Colonic mucosa (tissue), 4 donors: Measurements from ENCODE around the gene PAFAH1B2. TPM values are rescaled to one million over a fixed set of nuclear protein-coding genes. Genes with fewer than 3 reads are reported as not detected.

ENCODE experiments used
- DNase-seq: peaks from one replicate; pipeline ENCODE4 v3.0.0-alpha.2; 2020
- H3K27ac ChIP-seq: fragments of 200-600 bp; one replicate; pipeline ENCODE4 v1.8.0; 2021
- H3K27me3 ChIP-seq: fragments of 200-600 bp; one replicate; pipeline ENCODE4 v1.8.0; 2021
- H3K36me3 ChIP-seq: fragments of 200-600 bp; one replicate; pipeline ENCODE4 v1.8.0; 2021
- H3K4me1 ChIP-seq: fragments of 200-600 bp; one replicate; pipeline ENCODE4 v1.8.0; 2021; ENCODE audit warnings: mild to moderate bottlenecking
- H3K4me3 ChIP-seq: fragments of 200-600 bp; one replicate; pipeline ENCODE4 v1.8.0; 2021
- H3K9ac ChIP-seq, 2 donors: one replicate each; pipeline ENCODE4 v1.7.0; 2013; ENCODE audit warnings: control low read depth in 2 of 2, low read depth in 2 of 2, low read length in 2 of 2
- H3K9me3 ChIP-seq: fragments of 200-600 bp; one replicate; pipeline ENCODE4 v1.8.0; 2021
- CTCF ChIP-seq: fragments of 200-600 bp; IDR thresholded peaks from one replicate; pipeline ENCODE4 v1.8.0; 2022; ENCODE audit warnings: antibody characterized with exemption, mild to moderate bottlenecking
- intact Hi-C: fragments of 100-400 bp; cut with DNase I; formaldehyde crosslinking; loops from one replicate; pipeline ENCODE4 v1.14.1; 2022
- total RNA-seq, 2 donors: library from RNA; stranded (reverse); fragmentation: NEBNext Ultra II Directional in 1 of 2; extraction: Animal tissue kit (Norgen Biotek cat#: 25700) in 1 of 2; gene quantifications; one replicate each; pipeline ENCODE4 v1.2.1, GENCODE V29; 2021
- donor health status: healthy.
- donor health status: DM: no; HTN: no; CAD: no.
- donor health status: DM: no; HTN: no; CAD: no.

PAFAH1B2 gene
- total RNA-seq, 2 donors from 2014 or later: 76.4 to 80.5 TPM

GRCh38 chr11:117220999-117221774 is 77.1 kb downstream of the PAFAH1B2 start:
- Histone ChIP-seq H3K4me3 (no peak overlapping the region), H3K9ac (peak overlapping the region; percentile 13 to 56), H3K27ac (peak overlapping the region; percentile 67), H3K36me3 (peaks cover 30% of the 10 kb centered on the region), H3K9me3 (no peaks in the 10 kb centered on the region), H3K27me3 (no peaks in the 10 kb centered on the region), H3K4me1 (peaks cover 28% of the 10 kb centered on the region)
- intact Hi-C loops: loop anchor here (10.0 kb wide), 2 partner anchors 116 to 346 kb away; no protein-coding TSS in a partner anchor
- no peak for TF ChIP-seq CTCF
- no peak for DNase-seq

DNA sequence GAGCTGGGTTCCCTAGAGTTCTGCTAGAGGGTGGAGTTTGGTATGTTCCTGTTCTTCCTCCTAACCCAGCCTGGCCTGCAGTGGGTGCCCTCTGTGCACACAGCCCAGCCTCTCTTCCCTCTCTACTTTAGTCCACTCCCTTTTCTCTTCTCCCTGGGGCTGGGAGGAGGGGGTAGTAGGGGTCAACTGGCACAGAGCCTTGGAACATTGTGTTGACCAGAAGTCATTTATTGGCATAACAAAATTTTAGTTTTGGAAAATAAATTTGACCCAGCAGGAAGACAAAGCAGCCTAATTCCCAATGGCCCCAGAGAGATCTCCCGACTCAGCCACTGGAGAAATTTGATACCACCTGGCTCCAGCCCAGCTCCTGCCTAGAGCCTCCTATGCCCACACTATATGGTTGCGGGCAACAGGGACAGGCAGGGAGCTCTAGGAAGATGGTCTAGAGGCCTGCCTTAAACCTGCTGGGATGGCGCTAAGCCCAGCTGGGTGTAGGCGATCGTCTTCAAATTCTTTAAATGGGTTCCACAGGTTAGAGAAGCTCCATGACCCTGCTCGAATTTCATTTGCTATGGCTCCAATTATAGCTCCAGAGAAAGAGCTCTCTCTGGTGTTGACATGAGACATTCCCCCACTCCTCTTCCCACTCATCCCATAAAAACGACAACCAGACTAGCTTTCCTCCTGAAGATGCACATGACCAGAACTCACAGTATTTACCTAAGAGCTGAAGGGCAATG is 77.9 kb downstream of the PAFAH1B2 start:
- no peaks in the 10 kb centered on the region for H3K27me3 ChIP-seq
- DNase-seq: peak; percentile 66
- H3K27ac ChIP-seq: peak overlapping the region; percentile 67
- H3K9me3 ChIP-seq: no peaks in the 10 kb centered on the region
- peaks cover 28% of the 10 kb centered on the region for H3K4me1 ChIP-seq
- H3K36me3 ChIP-seq: peaks cover 30% of the 10 kb centered on the region
- H3K9ac ChIP-seq: peak overlapping the region in 1 of 2 donors; percentile 56
- no peak overlapping the region for H3K4me3 ChIP-seq
- intact Hi-C loops: loop anchor here (10.0 kb wide), 2 partner anchors 117 to 347 kb away; no protein-coding TSS in a partner anchor
- TF ChIP-seq CTCF: no peak

- Histone ChIP-seq H3K4me1 (peaks cover 28% of the 10 kb centered on the region), H3K9me3 (no peaks in the 10 kb centered on the region), H3K9ac (peak overlapping the region in 1 of 2 donors; percentile 61), H3K27ac (no peak overlapping the region), H3K36me3 (peaks cover 19% of the 10 kb centered on the region), H3K4me3 (no peak overlapping the region), H3K27me3 (no peaks in the 10 kb centered on the region)
- no peak for TF ChIP-seq CTCF
- no peak for DNase-seq
- intact Hi-C loops: loop anchor here (10.0 kb wide), 2 partner anchors 118 to 348 kb away; no protein-coding TSS in a partner anchor
Observed at GRCh38 chr11:117222991-117223740, 79.1 kb downstream of the PAFAH1B2 start.

GRCh38 chr11:117223741-117224689 is 79.9 kb downstream of the PAFAH1B2 start:
- H3K27ac ChIP-seq: peak overlapping the region; percentile 75
- TF ChIP-seq CTCF: no peak
- intact Hi-C loops: loop anchor here (10.0 kb wide), 2 partner anchors 119 to 349 kb away; no protein-coding TSS in a partner anchor
- DNase-seq: no peak
- no peak overlapping the region for H3K4me3 ChIP-seq
- peaks cover 28% of the 10 kb centered on the region for H3K4me1 ChIP-seq
- peaks cover 11% of the 10 kb centered on the region for H3K36me3 ChIP-seq
- H3K9ac ChIP-seq: peak overlapping the region in 1 of 2 donors; percentile 61
- H3K9me3 ChIP-seq: no peaks in the 10 kb centered on the region
- H3K27me3 ChIP-seq: no peaks in the 10 kb centered on the region
